IMR-90 (cell line): ENCODE results near the gene NR1H4. TPM values are rescaled to one million over a fixed set of nuclear protein-coding genes. Genes with fewer than 3 reads are reported as not detected.
A peak's percentile ranks its signal among the peaks of the same experiment; 100 is the strongest.

Experiments used
- ATAC-seq: fragments of 200-7000 bp; cut with Tn5 transposase; 2 replicates; pipeline ENCODE4 v1.9.1; 2020; ENCODE audit warnings: low read depth, mild to moderate bottlenecking, moderate library complexity
- BruUV-seq: library from RNA; stranded (reverse); fragments of 400-500 nt; replicated peaks from 2 replicates; lab custom pipeline; 2021; lab: Mats Ljungman, UMichigan
- CTCF ChIA-PET: fragments of 300-600 bp; formaldehyde crosslinking; extraction: SDS; loops from one replicate; lab custom pipeline; 2021; ENCODE audit warnings: antibody characterized with exemption; lab: Yijun Ruan, JAX
- POLR2A ChIA-PET: fragments of 300-600 bp; sonication (Branson Sonifier 250); formaldehyde crosslinking; loops from one replicate; lab custom pipeline; 2022; ENCODE audit warnings: antibody characterized with exemption; ENCODE audit not compliant: unreplicated experiment; lab: Charles Lee
- DNase-seq: peaks from one replicate; pipeline ENCODE4 v3.0.0; 2013
- H2AFZ ChIP-seq: replicated peaks from 2 replicates; pipeline ENCODE3; 2013; ENCODE audit warnings: low read length, mild to moderate bottlenecking; ENCODE audit not compliant: poor library complexity
- H2AK5ac ChIP-seq: 2 replicates; pipeline ENCODE4 v1.6.1; 2013; ENCODE audit warnings: low read depth, low read length, inconsistent platforms
- H2AK9ac ChIP-seq: replicated peaks from 2 replicates; pipeline ENCODE3; 2013; ENCODE audit warnings: mild to moderate bottlenecking, low read depth, low read length, moderate library complexity; ENCODE audit not compliant: poor library complexity
- H2BK120ac ChIP-seq: 2 replicates; pipeline ENCODE4 v1.6.1; 2013; ENCODE audit warnings: low read depth, low read length, inconsistent platforms
- H2BK15ac ChIP-seq: 3 replicates; pipeline ENCODE4 v1.6.1; 2013; ENCODE audit warnings: low read depth, low read length, inconsistent platforms
- H2BK20ac ChIP-seq: 2 replicates; pipeline ENCODE4 v1.6.1; 2013; ENCODE audit warnings: low read depth, mild to moderate bottlenecking, inconsistent platforms, low read length, moderate library complexity
- H2BK5ac ChIP-seq: 2 replicates; pipeline ENCODE4 v1.6.1; 2013; ENCODE audit warnings: mild to moderate bottlenecking, low read depth, low read length, inconsistent platforms; ENCODE audit not compliant: poor library complexity, severe bottlenecking
- H3K14ac ChIP-seq: replicated peaks from 2 replicates; pipeline ENCODE4 v1.6.1; 2013; ENCODE audit warnings: low read depth, low read length, inconsistent platforms
- H3K18ac ChIP-seq: 2 replicates; pipeline ENCODE4 v1.6.1; 2013; ENCODE audit warnings: low read depth, low read length, control low read depth
- H3K23ac ChIP-seq: 2 replicates; pipeline ENCODE4 v1.6.1; 2013; ENCODE audit warnings: low read depth, low read length, inconsistent platforms
- H3K27ac ChIP-seq: 2 replicates; pipeline ENCODE4 v1.5.1; 2013; ENCODE audit warnings: mild to moderate bottlenecking, control low read depth, low read length; ENCODE audit not compliant: insufficient read depth
- H3K27me3 ChIP-seq: 2 replicates; pipeline ENCODE4 v1.6.1; 2013; ENCODE audit warnings: low read length; ENCODE audit not compliant: control insufficient read depth, insufficient read depth
- H3K36me3 ChIP-seq: 2 replicates; pipeline ENCODE4 v1.6.1; 2013; ENCODE audit warnings: low read length, mixed read lengths; ENCODE audit not compliant: control insufficient read depth, insufficient read depth
- H3K4ac ChIP-seq: 2 replicates; pipeline ENCODE4 v1.6.1; 2013; ENCODE audit warnings: low read depth, low read length, inconsistent platforms
- H3K4me1 ChIP-seq: 2 replicates; pipeline ENCODE4 v1.6.1; 2013; ENCODE audit warnings: low read length, mixed read lengths; ENCODE audit not compliant: control insufficient read depth, insufficient read depth
- H3K4me2 ChIP-seq: 2 replicates; pipeline ENCODE4 v1.6.1; 2013; ENCODE audit warnings: low read depth, mild to moderate bottlenecking, control low read depth, low read length, moderate library complexity
- H3K4me3 ChIP-seq: 2 replicates; pipeline ENCODE4 v1.5.1; 2013; ENCODE audit warnings: low read depth, mild to moderate bottlenecking, control low read depth, low read length, moderate library complexity; ENCODE audit not compliant: insufficient read depth
- H3K56ac ChIP-seq: 2 replicates; pipeline ENCODE4 v1.6.1; 2013; ENCODE audit warnings: low read length, inconsistent platforms; ENCODE audit not compliant: insufficient read depth; ENCODE audit errors: extremely low read depth
- H3K79me1 ChIP-seq, 2 experiments: 2 replicates each; pipeline ENCODE4 v1.6.1; 2013; ENCODE audit warnings: low read length in 2 of 2, inconsistent platforms in 1 of 2, low read depth in 1 of 2
- H3K9ac ChIP-seq: 2 replicates; pipeline ENCODE4 v1.6.1; 2013; ENCODE audit warnings: low read depth, low read length, control low read depth
- H3K9me1 ChIP-seq: 2 replicates; pipeline ENCODE4 v1.6.1; 2013; ENCODE audit warnings: low read length, inconsistent platforms; ENCODE audit not compliant: insufficient read depth
- H3K9me3 ChIP-seq: 2 replicates; pipeline ENCODE4 v1.6.1; 2013; ENCODE audit warnings: low read length; ENCODE audit not compliant: control insufficient read depth, insufficient read depth
- H4K20me1 ChIP-seq: 2 replicates; pipeline ENCODE4 v1.6.1; 2013; ENCODE audit warnings: low read length, inconsistent platforms; ENCODE audit not compliant: insufficient read depth
- H4K5ac ChIP-seq: 2 replicates; pipeline ENCODE4 v1.6.1; 2013; ENCODE audit warnings: mild to moderate bottlenecking, low read depth, low read length, control low read depth
- H4K8ac ChIP-seq, 2 experiments: 2 replicates each; pipeline ENCODE4 v1.6.1; 2013; ENCODE audit warnings: low read depth in 2 of 2, low read length in 2 of 2, control low read depth in 1 of 2, inconsistent platforms in 1 of 2
- H4K91ac ChIP-seq: 2 replicates; pipeline ENCODE4 v1.6.1; 2013; ENCODE audit warnings: low read depth, low read length, inconsistent platforms; ENCODE audit not compliant: insufficient read depth
- CHD1 ChIP-seq: IDR thresholded peaks from 2 replicates; pipeline ENCODE4 v1.6.1; 2012; ENCODE audit warnings: low read depth, low read length, improper control_type of control experiment
- NFE2L2 ChIP-seq: fragments of 150-350 bp; IDR thresholded peaks from 2 replicates; pipeline ENCODE4 v1.6.1; 2016; ENCODE audit warnings: low read depth, mild to moderate bottlenecking, low read length
- SMC3 ChIP-seq: fragments of 150-350 bp; IDR thresholded peaks from 2 replicates; pipeline ENCODE4 v1.6.1; 2016; ENCODE audit warnings: low read depth, mild to moderate bottlenecking, antibody characterized with exemption, low read length, moderate library complexity
- WGBS, 2 experiments: methylation state at CpG; one replicate each; pipeline versions ENCODE4 v1.1.5 to v1.1.7; 2013; ENCODE audit warnings: missing lambda C conversion rate in 2 of 2; ENCODE audit not compliant: insufficient read length in 1 of 2; ENCODE audit errors: extremely low coverage in 2 of 2; 5-methylcytosine and 5-hydroxymethylcytosine counted together
- dilution Hi-C: fragments of 300-500 bp; cut with HindIII; formaldehyde crosslinking; loops from one replicate; pipeline ENCODE4 v1.14.3; 2018; ENCODE audit warnings: low sequenced_read_pairs; ENCODE audit not compliant: unreplicated experiment
- in situ Hi-C: fragments of 300-500 bp; cut with MboI; formaldehyde crosslinking; loops from 3 replicates; pipeline ENCODE4 v1.14.3; 2019; ENCODE audit warnings: low sequenced_read_pairs, inconsistent platforms, mixed read lengths
- intact Hi-C: fragments of 100-400 bp; cut with micrococcal nuclease; formaldehyde crosslinking; loops from 2 replicates; pipeline ENCODE4 v1.10.0; 2022
- polyA plus RNA-seq, 3 experiments: library from polyadenylated mRNA; depleted of rRNA; stranded (reverse); fragments of >200 nt; gene quantifications; 2 replicates each; pipeline ENCODE4 v1.2.3, GENCODE V29; 2012; ENCODE audit warnings: low replicate concordance in 1 of 3
- total RNA-seq: library from RNA; depleted of rRNA; stranded (reverse); fragments of >200 nt; gene quantifications from 2 replicates; pipeline ENCODE4 v1.2.3, GENCODE V29; 2012

Gene NR1H4
- total and polyA plus RNA-seq, 2 of the 4 experiments (the other 2 are of a cell fraction): not detected

DNA sequence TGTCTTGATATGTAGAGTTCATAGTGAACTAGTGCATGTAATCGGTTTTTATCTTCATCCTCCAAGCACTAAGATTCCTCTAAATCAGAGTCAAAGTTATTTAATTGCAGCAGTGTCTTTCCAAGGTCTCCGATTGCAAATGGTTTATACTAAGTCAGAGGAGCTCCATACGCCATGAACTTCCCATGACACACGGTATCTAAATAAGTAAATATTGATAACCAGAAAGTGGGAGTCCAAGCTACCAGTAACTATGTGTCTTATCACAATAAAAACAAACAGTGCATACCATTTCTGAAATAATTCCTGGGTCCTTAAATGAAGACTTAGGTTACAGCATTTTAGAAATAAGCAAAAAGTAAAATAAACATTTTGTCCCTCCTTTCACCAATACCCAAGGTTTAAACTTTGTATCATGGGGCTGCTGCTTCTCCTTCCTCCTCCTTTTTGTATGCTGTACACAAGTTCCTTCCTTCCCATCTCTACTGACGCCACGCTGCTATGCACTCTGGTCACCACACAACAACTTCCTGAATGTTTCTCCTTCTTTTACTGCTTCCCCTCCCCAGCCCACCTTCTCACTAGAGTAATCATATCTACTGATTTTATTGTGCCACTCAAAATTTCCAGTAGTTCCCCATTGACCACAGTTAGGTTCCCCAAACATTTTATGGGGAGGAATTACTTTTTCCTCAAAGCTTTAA lies 10.7 kb downstream of the NR1H4 start:
- ATAC-seq: peak; percentile 78
- no peaks in the 10 kb centered on the region for H3K36me3 ChIP-seq
- no peak overlapping the region for H2BK120ac ChIP-seq
- H4K8ac ChIP-seq: no peak overlapping the region
- no peak overlapping the region for H2BK5ac ChIP-seq
- no CpG with 5 or more reads among the region's 6 CpGs for WGBS, 2 experiments
- H3K56ac ChIP-seq: no peak overlapping the region
- H2BK20ac ChIP-seq: no peak overlapping the region
- intact Hi-C loops (no loop called here), in situ Hi-C loops (no loop called here), dilution Hi-C loops (no loop called here)
- no peaks in the 10 kb centered on the region for H3K9me1 ChIP-seq
- H3K9me3 ChIP-seq: no peaks in the 10 kb centered on the region
- H3K18ac ChIP-seq: no peak overlapping the region
- BruUV-seq: no TSS peak
- no peaks in the 10 kb centered on the region for H3K4me1 ChIP-seq
- peak; percentile 40 for DNase-seq
- H2BK15ac ChIP-seq: no peak overlapping the region
- no peak overlapping the region for H3K4me3 ChIP-seq
- no peak overlapping the region for H3K14ac ChIP-seq
- CTCF ChIA-PET: no interaction called here
- H3K4ac ChIP-seq: no peak overlapping the region
- no peak overlapping the region for H2AFZ ChIP-seq
- H4K5ac ChIP-seq: no peak overlapping the region
- H3K23ac ChIP-seq: no peak overlapping the region
- TF ChIP-seq NFE2L2 (no peak), CHD1 (no peak), SMC3 (no peak)
- H3K27me3 ChIP-seq: peaks cover 2% of the 10 kb centered on the region; the same call in 1 of the 2 replicates
- H4K91ac ChIP-seq: no peak overlapping the region
- H3K27ac ChIP-seq: no peak overlapping the region
- POLR2A ChIA-PET: no interaction called here
- no peaks in the 10 kb centered on the region for H3K79me1 ChIP-seq
- H2AK5ac ChIP-seq: no peak overlapping the region
- no peak overlapping the region for H3K4me2 ChIP-seq
- no peak overlapping the region for H2AK9ac ChIP-seq
- H4K20me1 ChIP-seq: no peaks in the 10 kb centered on the region
- no peak overlapping the region for H3K9ac ChIP-seq
